ENCODE measurements around the gene PCARE.

PCARE gene

GRCh38 chr2:29063056-29063455 is 11.3 kb downstream of the PCARE start:
- DNase-seq (ENCODE audit: low read depth in 3 of 3) = no peak

GRCh38 chr2:29062371-29062770 is 12.0 kb downstream of the PCARE start:
- DNase-seq (ENCODE audit: low read depth in 3 of 3) = no peak

DNA sequence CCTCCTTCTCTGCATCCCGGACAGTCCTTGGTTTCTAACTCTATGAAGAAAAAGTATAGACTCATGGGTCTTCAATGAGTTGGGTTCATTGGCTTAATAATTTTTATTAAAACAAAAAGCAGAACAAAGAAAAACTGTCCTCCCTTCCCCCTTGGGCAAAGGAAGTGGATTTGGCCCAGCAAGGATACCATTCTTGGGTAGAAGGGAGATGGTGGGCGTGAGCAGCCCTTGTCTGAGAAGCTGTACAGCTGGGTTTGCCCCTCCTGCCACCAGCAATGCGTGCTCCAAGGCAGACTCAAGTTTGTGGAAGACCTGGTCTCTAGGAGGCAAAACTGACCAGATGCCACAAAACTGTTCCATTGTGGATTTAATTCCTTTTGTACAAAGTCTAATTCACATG is 12.7 kb downstream of the PCARE start:
- no peak for DNase-seq (ENCODE audit: low read depth in 3 of 3)

GRCh38 chr2:29061176-29061575 is 13.1 kb downstream of the PCARE start:
- no peak for DNase-seq (ENCODE audit: low read depth in 3 of 3)

- no peak for DNase-seq (ENCODE audit: low read depth in 3 of 3)
Measured at GRCh38 chr2:29060441-29060840, 13.9 kb downstream of the PCARE start.

GRCh38 chr2:29059624-29060023 is 14.7 kb downstream of the PCARE start:
- DNase-seq (ENCODE audit: low read depth in 3 of 3) = no peak

DNA sequence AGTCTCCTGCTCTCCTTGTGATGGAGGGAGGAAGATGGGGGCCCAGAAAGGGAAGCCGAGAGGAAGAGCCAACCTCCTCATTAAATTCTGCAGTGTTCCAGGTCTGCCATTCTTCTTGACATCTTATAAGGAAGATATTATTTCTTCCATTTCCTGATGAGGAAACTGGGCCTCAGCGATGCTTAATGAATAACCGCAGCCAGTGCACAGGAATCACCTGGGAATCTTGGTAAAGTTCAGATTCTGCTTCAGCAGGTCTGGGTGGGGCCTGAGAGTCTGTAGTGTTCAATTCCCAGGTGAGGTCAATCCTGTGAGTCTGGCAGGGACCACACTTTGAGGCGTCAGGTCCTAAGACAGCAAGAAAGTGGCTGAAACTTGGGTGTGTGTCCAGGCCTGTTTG is 17.3 kb downstream of the PCARE start:
- DNase-seq (ENCODE audit: low read depth in 3 of 3) = no peak

DNA sequence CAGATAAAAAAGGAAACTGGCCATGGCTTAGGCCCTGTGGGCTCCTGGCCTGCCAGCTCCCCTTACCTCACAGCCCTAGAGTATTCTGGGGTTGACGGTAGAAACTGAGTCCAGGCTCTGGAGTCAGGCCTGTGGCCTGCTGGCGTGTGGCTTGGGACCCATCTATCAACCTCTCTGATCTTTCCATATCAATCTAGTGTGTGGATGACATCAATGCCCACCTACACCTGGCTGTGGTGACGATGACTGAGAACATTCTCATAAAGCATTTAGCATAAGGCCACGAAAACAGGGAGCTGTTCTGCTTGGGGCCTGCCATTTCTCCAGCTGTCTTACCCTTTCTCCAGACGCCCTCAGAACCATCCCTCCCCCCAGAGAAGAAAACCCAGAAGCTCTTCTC is 17.9 kb downstream of the PCARE start:
- no peak for DNase-seq (ENCODE audit: low read depth in 3 of 3)

GRCh38 chr2:29055601-29056000 is 18.7 kb downstream of the PCARE start:
- no peak for DNase-seq (ENCODE audit: low read depth in 3 of 3)

DNA sequence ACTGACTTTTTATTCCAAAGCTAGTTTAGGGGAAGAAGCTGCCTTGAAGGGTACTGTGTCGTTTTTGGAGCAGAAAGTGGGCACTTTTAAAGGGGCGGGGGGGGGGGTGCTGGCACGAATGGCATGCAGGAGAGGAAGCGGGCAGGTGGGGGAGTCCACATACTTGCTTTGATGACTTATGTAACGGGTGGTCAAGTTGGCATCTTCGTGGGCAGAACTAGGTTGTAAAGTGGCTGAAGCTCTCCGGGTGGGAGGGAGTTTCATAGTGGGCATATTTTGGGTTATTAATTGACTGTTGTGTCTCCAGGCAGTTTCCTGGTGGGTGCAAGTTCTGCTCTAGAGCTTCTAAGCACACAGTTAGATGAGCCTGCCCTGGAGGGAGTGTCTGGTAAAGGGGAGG is 19.9 kb downstream of the PCARE start:
- DNase-seq (ENCODE audit: low read depth in 3 of 3) = no peak

DNA sequence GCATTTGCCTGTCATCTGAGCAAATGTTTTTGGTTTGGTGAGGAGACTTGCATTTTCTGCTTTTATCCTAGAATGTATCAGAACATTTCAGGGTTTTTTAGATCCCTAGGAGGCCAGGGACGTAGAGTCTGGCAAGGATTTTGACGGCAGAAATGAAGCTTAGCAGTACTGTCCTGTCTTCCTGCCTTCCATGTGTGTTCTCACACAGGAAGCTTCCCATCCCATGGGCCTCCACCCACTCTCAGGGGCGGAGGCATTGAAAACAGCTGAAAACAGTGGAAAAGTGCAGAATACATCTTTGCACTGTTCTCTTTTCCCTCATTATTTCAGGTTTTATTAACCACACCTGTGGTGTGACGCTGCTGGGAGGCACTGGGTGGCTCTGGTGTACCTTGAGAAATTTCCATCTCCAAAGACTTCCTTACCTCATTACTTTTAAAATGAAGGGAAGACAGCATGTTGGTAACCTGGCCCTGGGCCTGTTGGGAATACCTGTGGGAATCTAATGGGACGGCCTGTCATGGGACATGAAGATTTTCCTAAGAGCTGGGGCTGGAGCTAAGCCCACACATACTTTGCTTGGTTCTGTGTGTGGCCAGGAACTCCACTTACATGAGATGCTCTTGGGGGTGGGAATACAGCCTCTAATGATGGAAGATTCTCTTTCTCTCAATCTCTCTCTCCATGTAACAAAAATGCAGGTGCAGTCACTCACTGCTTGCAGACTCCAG is 20.5 kb downstream of the PCARE start:
- DNase-seq (ENCODE audit: low read depth in 3 of 3) = no peak

DNA sequence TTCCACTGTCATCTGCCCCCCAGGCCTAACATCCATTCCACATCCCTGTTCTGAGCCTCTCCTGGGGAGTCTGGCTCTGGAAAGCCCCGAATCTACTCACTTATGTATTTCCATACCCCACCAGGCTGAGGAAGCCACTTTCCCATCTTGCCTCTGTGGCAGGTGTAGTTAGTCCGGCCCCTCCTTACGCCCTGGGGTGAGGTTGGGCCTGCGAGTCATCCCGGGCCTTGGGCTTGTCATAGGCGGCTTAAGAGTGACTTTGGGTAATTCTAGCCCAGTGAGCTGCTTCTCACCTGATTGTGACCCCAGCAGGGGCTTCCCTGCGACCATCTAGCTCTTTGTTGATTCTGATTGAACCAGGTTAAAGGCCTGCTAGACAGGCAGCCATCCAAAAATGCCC is 21.1 kb downstream of the PCARE start:
- DNase-seq (ENCODE audit: low read depth in 3 of 3) = no peak

- DNase-seq (ENCODE audit: low read depth in 3 of 3) = no peak
Measured at GRCh38 chr2:29052807-29053206, 21.5 kb downstream of the PCARE start.

DNA sequence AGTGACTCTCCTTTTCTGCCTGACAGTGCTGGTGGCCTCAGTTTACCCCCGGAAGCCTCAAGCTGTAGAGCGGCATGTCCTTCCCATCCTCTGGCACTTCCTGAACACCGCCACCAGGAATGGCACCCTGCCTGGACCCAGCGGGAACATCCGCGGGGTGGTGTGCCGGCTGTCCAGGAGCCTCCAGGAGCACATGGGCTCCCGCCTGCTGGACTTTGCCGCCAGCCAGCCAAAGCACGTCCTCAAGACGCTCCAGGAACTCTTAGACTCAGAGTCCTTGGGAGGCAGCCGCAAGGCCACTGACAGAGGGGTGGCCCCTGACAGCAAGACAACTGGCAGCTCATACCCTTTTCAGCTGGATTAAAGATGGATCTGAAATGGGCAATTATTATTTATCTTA is 22.6 kb downstream of the PCARE start:
- no peak for DNase-seq (ENCODE audit: low read depth in 3 of 3)

DNA sequence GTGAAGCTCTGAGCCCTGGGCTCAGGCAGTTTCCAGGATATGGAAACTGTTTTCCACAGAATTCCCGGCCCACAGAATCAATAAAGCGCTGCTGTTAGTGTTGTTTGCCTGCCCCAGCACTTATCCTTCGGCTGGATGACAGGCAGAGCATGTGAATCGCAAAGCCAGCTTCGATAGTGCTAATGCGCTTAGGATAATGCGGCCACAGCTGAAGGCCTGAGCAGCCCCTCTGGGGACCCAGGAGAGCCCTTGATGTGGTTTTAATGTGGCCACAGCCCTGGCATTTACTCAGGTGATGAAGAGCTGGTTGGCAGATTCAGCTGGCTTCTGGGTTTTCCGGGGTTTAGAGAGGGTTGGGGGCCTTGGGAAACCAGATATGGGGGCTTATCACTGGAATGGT is 23.7 kb downstream of the PCARE start:
- DNase-seq (ENCODE audit: low read depth in 3 of 3) = no peak

DNA sequence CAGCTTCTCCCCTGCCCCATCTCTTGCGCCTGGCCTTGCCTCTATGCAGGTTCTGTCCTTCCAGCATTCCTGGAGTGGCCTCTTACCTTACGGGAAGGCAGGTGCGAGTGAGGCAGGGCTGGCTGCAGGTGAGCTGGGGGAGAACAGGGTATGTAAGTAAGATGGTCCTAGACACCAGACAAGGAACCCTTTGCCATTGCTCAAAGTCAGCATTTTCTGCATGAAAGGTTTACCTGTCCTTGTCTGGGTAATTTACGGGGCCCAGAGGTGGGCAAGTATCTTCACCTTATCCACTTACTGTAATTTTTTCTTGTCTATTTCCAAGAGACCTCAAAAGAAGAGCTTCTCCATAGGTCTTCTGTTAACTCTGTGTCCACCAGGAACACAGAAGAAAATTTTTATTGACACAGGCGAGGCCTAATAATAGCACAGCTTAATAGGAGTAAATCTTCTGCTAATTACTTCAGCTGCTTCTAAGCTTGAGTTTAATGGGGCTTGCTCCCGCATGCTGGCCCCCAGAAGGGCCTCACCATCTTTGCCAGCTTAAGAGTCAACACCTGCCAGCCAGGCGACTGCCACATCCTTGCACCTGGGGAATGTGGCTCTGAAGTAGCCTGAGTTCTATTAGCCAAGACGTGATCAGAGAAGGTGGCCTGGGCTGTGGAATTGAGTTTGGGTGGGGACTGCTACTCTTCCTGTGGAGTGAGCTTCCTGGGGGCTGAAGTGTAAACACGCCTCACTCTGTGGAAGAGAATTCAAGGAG is 27.1 kb downstream of the PCARE start:
- DNase-seq (ENCODE audit: low read depth in 3 of 3) = no peak

GRCh38 chr2:29046321-29046720 is 28.0 kb downstream of the PCARE start:
- DNase-seq (ENCODE audit: low read depth in 3 of 3) = no peak

- DNase-seq (ENCODE audit: low read depth in 3 of 3) = no peak
Measured at GRCh38 chr2:29044459-29044858, 29.9 kb downstream of the PCARE start.

DNA sequence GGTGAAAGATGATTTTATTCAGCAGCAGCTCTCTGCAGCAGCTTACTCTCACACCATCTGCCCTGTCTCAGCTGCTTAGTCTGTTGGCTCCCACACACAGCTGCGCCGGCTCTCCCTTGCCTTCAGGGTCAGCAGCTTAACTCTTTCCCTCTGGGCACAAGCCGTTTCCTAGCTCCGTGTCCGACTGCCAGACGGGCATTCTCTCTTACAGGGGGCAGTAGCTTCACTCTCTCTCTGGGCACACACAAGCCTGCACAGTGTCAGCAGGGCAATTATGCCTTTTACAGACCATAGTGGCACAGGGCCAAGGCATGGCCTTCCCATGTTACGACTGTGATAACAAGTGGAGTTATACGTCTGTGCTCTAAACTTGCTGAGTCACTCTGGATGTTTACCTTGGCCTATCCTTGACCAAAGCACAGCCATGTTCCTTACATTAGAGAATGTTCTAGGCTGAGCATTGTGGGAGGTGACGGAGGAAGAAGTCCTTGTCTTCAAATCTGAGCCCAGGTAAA is 31.7 kb downstream of the PCARE start:
- no peak for DNase-seq (ENCODE audit: low read depth in 3 of 3)

DNA sequence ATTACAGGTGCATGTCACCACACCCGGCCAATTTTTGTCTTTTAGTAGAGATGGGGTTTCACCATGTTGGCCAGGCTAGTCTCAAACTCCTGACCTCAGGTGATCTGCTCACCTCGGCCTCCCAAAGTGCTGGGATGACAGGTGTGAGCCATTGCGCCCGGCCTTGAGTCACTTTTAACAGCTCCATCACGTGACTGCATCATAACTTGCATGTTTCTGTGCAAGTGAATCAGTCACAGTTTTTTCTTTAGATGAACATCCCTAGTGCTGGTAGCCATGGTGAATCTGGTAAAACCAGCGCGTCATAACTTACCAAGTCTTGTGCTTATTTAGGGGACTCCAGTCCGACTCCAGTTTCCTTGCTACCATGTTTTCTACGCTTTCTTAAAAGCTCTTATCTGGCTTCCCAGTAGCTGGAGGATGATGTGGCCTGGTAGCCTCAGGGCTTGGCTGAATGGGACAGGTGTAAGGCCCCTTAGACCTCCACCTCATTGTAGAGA is 33.1 kb downstream of the PCARE start:
- DNase-seq (ENCODE audit: low read depth in 3 of 3) = no peak

DNA sequence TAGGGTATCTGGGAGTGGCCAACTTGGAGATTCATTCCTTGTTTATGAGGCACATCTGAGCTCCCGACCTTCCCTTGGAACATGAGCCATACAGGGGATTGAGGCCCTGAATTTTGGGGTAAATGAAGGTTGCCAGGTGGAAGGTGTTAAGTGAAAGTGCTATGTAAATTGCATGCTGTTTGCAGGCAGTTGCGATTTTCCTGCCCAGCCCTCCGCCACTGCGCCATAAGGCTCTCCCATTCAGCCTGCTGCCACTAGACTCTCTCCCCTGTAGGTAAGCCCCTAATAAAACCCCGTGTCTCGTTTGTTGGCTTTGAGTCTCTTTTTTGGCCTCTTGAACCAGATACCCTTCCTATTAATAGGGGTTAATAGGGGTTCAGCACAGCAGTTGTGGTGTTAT is 33.8 kb downstream of the PCARE start:
- DNase-seq (ENCODE audit: low read depth in 3 of 3) = no peak

- no peak for DNase-seq (ENCODE audit: low read depth in 3 of 3)
Measured at GRCh38 chr2:29039718-29040480, 34.4 kb downstream of the PCARE start.
